HL-60/S4 treated with phorbol 12-myristate 13-acetate at 8.2 ng/mL for 4 days and 3 days (cell line): ENCODE results near the gene AP4M1.

Experiments
- in situ Hi-C: fragments of 300-500 bp; cut with MboI; formaldehyde crosslinking; loops from 2 replicates; pipeline ENCODE4 v1.15.0; 2022; ENCODE audit warnings: low sequenced_read_pairs

Gene AP4M1

DNA sequence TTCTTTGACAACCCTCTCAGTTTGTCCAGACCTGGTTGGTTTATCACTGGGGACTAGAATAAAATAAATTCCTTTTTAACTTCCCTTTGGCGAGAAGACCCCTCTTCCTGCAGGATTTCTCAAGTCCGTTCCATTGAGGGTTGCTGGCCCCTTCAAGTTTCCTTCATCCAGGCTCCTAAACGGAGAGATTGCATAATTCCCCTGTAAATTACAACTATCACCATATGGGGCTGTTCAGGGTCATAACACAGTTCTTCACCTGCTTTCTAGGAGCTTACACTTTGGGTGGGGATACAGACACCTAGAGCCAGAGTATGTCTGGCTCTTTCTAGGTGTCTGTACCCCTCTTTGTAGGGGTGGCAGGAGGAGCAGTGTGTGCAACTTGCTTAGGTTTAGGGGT, 15.9 kb upstream of the AP4M1 start:
- in situ Hi-C loops, result no loop called here

DNA sequence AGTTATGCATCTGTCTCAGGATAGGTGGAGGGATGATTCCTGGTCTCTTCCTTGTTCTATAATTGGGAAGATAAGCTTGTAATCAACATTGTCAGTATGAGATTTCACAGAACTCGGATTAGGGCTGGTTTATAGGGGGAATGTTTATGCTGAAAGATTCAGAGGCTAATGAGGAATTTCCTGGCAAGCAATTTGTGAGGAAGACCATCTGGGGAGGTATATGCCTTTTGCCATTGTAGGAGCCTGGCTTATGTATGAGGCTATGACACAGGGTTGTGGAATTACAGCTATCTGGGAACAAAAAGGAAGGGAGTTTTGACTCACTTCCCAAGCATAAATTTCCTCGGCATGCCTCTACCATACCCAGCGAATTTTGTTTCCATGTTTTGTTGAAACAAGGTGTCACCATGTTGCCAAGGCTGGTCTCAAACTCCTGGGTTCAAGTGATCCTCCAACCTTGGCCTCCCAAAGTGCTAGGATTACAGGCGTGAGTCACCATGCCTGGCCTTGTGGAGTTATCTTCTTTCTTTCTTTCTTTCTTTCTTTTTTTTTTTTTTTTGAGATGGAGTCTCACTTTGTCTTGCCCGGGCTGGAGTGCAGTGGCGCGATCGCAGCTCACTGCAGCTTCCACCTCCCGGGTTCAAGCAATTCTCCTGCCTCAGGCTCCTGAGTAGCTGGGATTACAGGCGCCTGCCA, 14.2 kb upstream of the AP4M1 start:
- in situ Hi-C loops, result no loop called here

DNA sequence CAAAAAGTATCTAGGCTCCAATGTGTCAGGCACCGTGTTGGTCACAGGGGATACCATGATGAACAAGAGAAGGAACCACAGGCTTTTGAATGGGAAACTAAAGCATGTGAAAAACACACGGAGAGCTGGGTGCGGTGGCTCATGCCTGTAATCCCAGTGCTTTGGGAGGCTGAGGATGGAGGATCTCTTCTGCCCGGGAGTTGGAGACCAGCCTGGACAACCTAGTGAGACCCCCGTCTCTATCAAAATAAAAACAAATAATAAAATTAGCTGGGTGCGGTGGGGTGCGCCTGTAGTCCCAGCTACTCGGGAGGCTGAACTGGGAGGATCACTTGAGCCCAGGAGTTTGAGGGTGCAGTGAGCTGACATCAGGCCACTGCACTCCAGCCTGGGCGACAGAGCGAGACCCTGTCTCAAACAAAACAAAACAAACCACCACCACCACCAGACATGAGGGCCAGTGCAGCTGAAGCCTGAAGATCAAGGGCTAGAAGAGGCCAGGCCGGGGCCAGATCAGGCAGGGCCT, 13.3 kb upstream of the AP4M1 start:
- in situ Hi-C loops, result no loop called here

DNA sequence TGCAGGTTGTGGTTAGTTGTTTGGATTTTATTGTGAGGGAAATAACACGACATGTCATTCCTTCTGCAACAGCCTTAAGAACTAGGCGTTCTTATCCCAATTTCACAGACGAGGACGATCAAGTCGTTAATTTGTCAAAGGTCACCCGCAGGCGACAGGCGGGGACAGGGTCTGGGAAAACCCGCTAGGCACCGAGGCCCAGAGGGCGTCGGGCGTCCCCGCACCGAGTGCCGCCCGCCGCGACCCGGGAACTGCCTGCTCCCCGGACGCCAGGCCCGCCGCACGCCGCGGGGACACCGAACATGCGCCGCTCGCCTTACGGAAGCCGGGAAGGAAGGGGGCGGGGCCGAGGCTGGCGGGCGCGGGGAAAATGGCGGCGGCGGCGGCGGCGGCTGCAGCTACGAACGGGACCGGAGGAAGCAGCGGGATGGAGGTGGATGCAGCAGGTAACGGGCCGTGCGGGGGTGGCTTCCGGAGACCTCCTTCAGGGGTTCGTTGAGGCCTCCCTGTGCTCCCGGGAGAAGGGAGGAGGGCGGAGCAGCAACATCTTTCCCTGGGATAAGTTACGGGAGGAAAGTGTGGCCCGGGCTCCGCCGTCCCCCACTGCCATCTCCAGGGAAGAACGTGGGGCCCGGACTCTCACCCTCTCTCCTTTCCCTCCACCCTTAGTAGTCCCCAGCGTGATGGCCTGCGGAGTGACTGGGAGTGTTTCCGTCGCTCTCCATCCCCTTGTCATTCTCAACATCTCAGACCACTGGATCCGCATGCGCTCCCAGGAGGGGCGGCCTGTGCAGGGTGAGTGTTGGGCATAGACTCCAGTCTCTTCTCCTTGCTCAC, 12.6 kb upstream of the AP4M1 start, which contains the start of gene COPS6:
Gene COPS6, plus strand, starts transcription at position 349 of the 837 bp plus-strand sequence. Its CDS starts 22 bp downstream, at position 371.
- in situ Hi-C loops, result no loop called here

DNA sequence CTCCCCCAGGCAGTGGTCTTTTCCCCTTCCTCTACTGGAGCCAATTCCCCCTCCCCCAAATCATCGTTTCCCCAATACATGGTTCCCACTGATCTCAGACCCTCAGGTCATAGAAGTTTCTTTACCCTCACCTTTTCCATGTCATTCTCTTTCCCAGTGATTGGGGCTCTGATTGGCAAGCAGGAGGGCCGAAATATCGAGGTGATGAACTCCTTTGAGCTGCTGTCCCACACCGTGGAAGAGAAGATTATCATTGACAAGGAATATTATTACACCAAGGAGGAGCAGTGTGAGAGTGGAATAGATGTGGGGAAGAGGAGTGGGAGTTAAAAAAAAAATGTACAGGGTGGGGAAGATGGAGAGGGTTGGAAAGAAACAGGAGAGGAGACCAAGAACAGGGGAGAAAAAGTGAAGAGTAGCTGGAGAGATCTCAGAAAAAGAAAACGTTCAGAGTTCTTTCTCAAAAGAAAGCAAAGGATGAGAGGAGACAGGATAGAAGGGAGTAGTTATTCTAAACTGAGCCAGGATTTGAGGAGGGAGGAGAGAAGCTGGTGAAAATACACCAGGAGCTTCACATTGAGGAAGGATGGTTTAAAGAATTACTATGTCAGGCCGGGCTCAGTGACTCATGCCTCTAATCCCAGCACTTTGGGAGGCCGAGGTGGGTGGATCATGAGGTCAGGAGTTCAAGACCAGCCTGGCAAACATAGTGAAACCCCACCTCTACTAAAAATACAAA, 11.8 kb upstream of the AP4M1 start:
- in situ Hi-C loops, result no loop called here

DNA sequence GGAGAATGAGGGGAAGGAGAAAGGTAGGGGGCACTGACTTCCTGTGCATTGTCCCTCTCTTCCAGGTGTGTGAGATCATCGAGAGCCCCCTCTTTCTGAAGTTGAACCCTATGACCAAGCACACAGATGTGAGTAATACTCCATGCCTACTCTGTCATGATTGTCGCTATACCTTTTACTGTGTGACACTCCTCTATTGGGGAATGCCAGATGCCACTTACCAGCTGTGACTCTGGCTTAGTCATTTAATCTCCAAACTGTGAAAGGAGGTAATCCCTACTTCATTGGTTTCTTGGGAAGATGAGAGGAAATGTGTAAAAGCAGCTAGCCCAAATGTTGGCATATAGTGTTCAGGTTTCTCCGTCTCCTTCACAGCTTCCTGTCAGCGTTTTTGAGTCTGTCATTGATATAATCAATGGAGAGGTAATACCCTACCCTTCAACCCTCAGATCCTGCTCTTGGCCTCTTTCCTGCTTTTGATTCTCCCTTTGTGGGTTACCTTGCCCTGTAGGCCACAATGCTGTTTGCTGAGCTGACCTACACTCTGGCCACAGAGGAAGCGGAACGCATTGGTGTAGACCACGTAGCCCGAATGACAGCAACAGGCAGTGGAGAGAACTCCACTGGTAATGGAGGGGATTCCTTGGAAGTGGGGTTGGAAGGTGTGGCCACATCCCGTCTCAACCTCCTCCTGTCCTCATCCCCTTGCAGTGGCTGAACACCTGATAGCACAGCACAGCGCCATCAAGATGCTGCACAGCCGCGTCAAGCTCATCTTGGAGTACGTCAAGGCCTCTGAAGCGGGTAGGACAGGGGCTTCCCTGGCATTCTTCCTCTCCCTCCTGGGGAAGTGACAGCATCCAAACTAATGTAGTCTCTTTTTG, 10.7 kb upstream of the AP4M1 start:
- in situ Hi-C loops, result no loop called here

DNA sequence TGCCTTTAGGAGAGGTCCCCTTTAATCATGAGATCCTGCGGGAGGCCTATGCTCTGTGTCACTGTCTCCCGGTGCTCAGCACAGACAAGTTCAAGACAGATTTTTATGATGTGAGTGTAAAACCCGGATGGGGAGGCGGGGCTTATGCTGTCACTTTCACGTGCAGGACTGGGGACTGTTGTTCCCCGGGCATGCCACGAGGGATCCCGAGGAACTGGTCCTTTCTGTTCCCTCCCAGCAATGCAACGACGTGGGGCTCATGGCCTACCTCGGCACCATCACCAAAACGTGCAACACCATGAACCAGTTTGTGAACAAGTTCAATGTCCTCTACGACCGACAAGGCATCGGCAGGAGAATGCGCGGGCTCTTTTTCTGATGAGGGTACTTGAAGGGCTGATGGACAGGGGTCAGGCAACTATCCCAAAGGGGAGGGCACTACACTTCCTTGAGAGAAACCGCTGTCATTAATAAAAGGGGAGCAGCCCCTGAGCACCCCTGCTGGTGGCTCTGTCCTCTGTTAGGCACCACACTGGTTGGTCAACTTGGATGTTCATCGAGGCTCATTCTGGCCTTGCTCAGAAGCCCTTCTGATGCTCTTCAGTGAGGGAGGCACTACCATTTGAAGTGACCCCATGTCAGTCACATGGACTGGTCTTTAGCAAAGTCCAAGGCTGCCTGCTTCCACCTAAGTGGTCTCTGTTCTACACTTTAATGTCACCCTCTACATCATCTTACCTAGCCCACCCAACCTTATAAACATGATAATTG, 9.8 kb upstream of the AP4M1 start:
- in situ Hi-C loops, result no loop called here

DNA sequence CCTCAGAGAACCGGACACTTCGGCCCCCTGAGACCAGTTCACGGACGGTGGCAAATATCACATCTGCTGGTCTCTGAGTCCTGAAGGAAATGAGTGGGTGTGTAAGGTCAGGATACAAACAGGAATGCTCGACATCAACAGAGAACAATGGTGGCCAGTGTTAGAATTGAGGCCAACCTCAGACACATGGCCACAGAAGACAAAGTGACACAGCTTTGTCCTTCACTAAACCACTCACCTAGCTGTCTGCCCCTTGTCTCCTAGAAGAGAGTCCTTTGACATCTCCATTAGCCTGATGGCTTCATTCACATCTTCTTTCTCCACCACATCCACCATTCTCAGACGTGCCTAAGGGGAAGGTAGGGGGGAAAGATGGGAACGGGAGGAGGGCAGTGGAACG, 8.4 kb upstream of the AP4M1 start:
- in situ Hi-C loops, result no loop called here

DNA sequence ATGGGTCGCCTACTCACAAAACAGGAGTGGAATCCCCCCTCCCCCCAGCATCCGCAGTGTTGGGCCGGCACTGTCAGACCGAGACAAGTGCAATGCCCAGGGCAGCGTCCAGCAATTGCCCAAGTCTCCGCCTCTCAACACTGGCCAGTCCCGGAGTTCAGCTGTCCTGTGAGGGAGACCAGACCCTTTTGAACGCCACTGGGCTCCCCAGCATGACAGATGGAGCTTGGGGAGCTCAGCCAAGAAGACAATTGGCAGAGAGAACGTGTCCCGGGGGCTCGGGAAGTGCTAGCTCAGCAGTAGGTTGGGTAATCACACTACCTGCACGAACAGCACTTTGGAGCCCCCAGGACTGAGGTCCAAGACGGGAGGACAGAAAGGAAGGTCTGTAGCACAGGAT, 7.9 kb upstream of the AP4M1 start:
- in situ Hi-C loops, result no loop called here

DNA sequence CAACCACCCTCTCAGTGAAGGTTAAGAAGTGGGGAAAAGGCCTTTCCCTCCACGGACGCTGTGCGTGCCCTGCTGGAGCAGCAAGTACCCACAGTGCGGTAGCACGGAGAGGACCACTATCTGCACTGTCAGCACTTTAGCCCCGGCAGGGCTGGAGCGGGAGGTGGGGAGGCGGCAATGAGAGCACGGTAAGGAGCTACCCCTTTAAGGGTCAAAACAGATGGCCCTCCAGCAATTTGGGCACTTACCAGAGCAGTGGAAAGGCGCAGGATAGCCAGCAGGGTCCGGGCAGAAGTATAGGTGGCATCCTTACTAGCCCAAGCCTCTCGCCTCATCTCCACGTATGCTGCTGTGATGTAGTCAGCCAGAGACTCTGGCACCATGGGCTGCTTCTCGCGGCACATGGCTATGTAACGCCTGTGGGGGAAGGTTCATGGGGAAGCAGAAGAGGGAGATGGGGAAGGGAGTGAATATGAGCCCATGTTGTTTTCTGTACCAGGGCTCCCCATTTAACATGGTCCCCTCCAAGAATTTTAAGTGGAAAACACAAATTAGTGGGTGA, 7.4 kb upstream of the AP4M1 start:
- in situ Hi-C loops, result no loop called here

DNA sequence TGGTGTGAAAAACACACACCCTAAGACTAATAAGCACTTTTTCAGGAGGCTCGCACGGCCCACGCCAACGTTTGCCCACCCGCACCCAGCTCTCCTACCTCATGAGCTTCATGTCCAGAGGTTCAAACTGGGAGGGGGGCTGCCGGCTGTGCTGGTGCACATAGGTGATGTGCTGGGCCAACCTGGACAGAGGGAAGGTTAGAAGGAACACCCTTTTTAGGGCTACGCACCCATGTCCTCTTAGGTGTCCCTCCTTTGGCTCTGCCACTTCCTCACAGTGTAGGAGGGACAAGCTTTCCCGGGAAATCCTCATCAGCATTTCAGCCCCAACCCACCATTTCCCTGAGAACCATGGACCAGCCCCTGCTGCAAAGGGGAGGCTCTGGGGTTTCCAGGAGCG, 6.2 kb upstream of the AP4M1 start:
- in situ Hi-C loops, result no loop called here

DNA sequence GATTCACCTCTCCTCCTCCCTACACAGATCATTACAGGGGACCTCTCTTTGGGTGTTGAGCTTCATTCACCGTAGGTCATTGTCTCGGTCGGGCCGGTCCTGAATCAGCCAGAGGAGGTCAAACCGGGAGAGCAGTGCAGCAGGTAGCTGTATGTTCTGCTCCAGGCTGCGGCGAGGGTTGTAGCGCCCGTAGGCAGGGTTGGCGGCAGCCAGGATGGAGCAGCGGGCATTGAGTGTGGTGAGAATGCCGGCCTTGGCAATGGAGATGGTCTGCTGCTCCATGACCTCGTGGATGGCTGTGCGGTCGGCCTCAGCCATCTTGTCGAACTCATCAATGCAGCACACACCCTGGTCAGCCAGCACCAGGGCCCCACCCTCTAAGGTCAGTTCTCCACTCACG, 5.7 kb upstream of the AP4M1 start:
- in situ Hi-C loops, result no loop called here

DNA sequence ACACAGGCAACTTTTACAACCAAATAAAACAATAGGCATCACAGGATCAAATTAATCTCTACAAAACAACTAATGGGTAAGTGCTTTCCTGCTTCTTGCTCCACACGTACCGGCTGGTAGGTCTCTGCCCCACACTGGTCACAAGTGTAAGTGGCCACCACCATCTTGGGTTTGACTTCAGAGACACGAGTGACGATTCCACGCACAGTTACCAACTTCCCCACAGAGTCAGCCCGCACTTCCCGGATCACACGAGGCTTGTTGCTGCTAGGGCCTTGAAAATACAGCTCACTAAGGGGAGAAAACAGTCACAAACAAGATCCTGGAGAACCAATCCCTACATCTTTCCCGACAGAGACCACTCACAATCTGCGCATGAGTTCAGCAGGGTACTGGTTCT, 2.5 kb upstream of the AP4M1 start:
- in situ Hi-C loops, result no loop called here

DNA sequence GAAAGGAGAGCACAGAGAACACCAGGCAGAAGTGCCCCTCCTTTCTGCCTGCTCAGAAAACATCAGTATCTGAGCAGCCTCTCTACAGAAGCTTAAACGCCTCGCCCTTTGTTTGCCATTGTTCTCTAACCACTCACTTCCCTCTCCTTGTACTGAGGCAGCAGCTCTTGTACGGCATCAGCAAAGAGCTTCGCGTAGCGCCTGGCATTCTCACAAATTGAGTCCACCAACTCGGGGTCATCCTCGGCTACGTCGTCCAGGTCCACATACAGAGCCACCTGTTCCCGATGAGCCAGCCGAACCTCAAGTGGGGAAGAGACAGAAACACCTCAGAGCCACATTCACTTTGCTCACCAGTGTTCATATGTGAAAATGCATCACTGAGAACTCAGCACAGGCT, 2.0 kb upstream of the AP4M1 start:
- in situ Hi-C loops, result no loop called here

DNA sequence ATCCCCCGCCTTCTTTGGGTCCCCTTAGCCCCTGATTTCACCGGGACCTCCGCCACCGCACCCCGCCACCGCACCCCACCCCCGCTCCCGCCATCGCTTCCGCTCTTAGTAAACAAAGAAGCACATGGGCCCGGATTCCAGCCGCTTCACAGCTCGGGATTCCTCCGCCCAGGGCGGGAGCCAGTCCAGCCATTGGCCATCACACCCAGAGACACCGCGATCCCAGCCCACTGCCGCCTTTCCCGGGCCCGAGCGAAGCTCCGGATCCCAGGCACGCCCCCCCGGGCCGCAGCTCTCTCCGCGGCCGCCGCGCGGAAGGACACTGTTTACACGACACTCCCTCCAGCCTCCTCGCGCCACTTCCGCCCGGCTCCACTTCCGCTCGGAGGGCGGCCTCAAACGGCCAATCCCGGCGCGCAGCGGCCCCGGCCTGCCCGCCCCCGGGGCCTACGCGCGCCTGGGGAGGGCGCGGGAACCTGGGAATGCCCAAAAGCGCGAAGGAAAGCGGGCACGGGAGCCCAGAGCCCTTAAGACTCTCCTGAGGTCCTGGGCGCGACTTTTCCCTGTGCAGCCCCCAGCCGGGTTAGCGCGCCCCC, 925 bp upstream of the AP4M1 start:
- in situ Hi-C loops, result no loop called here

DNA sequence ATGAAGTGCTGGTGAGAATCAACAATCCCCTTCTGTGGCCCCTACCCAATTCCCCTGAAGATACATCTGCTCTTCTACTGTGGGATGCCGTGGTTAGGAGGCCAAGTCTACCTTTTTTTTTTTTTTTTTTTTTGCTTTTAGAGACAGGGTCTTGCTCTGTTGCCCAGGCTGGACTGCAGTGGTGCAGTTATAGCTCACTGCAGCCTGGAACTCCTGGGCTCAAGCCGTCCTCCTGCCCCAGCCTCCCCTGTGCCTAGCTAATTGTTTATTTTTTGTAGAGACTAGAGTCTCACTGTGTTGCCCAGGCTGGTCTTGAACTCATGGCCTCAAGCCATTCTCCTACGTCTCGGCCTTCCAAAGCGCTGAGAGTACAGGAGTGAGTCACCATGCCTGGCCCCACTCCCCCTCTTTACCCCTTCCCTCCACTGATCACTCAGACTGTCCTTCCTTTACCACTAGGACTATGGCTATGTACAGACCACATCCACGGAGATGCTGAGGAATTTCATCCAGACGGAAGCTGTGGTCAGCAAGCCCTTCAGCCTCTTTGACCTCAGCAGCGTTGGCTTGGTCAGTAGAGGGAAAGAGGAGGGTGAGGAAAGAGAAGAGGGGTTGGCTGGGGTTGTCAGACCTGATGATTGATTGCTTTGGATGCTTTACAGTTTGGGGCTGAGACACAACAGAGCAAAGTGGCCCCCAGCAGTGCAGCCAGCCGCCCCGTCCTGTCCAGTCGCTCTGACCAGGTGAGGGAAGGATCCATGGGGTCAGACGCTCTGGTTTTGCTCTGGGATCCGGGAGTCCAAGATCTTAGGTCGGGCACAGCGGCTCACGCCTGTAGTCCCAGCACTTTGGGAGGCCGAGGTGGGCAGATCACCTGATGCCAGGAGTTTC, 1.8 kb downstream of the AP4M1 start:
- in situ Hi-C loops, result no loop called here

DNA sequence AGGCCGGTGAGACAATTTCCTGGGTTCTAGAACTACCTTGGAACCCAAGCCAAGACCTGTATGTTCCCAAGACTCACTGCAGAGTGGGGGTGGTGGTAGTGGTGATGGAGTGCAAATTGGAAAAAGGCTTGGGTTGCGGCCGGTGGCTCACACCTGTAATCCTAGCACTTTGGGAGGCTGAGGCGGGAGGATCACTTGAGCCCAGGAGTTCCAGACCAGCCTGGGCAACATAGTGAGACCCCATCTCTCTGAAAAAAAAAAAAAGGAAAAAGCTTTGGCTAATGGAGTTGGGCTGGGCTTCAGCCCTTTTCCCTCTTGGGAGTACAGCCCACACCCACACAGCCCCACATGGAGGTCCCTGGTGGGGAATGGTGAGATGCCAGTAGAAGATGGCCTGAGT, 4.1 kb downstream of the AP4M1 start:
- in situ Hi-C loops, result no loop called here

DNA sequence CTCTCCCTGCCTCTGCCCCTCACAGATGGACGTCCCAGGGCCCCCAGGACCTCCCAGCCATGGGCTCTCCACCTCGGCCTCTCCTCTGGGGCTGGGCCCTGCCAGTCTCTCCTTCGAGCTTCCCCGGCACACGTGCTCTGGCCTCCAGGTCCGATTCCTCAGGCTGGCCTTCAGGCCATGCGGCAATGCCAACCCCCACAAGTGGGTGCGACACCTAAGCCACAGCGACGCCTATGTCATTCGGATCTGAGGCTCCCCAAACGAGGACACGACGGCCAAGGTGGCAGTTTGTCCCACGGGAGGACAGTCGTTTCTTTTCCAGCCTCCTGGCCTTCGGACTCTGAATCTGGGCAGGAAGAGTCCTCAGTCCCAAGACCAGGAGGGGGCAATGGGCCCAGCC, 5.2 kb downstream of the AP4M1 start:
- in situ Hi-C loops, result no loop called here
